AG04449 (cell line): ENCODE results near the gene ENTHD1.
A peak's percentile ranks its signal among the peaks of the same experiment; 100 is the strongest.

Source experiments
- CTCF ChIA-PET: fragments of 350-600 bp; formaldehyde crosslinking; extraction: SDS; loops from one replicate; lab custom pipeline; 2021; ENCODE audit warnings: antibody characterized with exemption; lab: Yijun Ruan, JAX
- POLR2A ChIA-PET: fragments of 400-600, 350-600 bp; formaldehyde crosslinking; extraction: SDS; loops from one replicate; lab custom pipeline; 2020; ENCODE audit warnings: antibody characterized with exemption, inconsistent platforms; lab: Yijun Ruan, JAX
- DNase-seq: peaks from one replicate; pipeline ENCODE4 v3.0.0-alpha.2; 2010; ENCODE audit warnings: low read depth, low spot score
- H3K4me3 ChIP-seq: 2 replicates; pipeline ENCODE4 v1.5.1; 2011; ENCODE audit warnings: low read depth, mild to moderate bottlenecking, control low read depth, low read length
- TF ChIP-seq, protein P1 (sequence below): IDR thresholded peaks from one replicate; pipeline ENCODE4 v1.5.1; 2011; ENCODE audit warnings: mild to moderate bottlenecking, moderate library complexity, low read length, control low read depth, inconsistent platforms; ENCODE audit not compliant: insufficient read depth; ENCODE audit errors: missing control alignments

ENTHD1 gene

DNA sequence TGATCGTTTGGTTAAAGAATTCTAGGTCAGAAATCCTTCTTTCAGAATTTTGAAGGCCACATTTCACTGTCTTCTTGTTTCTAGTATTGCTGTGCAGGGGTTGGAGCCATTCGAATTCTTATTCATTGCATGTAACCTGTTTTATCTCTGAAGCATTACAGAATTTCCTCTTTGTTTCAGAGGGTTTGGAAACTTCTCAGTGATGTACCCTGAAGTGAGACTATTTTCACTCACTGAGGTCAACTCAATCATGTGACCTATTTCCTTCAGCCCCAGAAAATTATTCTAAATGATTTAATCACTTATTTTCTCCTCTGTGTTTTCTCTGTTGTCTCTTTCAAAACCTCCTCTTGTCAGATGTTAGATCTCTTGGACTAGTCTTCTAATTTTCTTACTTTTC lies 147.8 kb downstream of the ENTHD1 start:
- TF ChIP-seq, protein P1, sequence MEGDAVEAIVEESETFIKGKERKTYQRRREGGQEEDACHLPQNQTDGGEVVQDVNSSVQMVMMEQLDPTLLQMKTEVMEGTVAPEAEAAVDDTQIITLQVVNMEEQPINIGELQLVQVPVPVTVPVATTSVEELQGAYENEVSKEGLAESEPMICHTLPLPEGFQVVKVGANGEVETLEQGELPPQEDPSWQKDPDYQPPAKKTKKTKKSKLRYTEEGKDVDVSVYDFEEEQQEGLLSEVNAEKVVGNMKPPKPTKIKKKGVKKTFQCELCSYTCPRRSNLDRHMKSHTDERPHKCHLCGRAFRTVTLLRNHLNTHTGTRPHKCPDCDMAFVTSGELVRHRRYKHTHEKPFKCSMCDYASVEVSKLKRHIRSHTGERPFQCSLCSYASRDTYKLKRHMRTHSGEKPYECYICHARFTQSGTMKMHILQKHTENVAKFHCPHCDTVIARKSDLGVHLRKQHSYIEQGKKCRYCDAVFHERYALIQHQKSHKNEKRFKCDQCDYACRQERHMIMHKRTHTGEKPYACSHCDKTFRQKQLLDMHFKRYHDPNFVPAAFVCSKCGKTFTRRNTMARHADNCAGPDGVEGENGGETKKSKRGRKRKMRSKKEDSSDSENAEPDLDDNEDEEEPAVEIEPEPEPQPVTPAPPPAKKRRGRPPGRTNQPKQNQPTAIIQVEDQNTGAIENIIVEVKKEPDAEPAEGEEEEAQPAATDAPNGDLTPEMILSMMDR = no peak
- POLR2A ChIA-PET = no interaction called here
- H3K4me3 ChIP-seq = no peak overlapping the region
- CTCF ChIA-PET = no interaction called here
- DNase-seq = no peak

DNA sequence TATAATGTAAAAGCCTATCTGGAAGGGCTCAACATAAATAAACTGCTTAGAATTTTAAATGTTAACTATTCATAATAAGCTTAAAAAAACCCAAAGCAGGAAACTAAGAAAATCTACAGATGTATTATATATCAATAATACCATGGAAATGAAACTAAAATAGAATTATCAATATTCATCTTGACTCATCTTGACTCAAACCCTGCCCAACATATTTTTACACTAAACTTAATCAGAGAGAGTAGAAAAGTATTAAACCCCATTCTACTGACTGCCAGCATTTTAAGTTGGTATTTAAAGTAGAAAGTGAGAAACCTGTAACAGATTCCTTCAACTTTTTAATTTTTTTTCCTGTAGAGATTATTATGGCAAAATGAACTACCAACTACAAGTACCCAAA lies 149.2 kb downstream of the ENTHD1 start:
- ChIA-PET POLR2A (no interaction called here), CTCF (no interaction called here)
- no peak overlapping the region for H3K4me3 ChIP-seq
- DNase-seq = no peak
- TF ChIP-seq, protein P1 = no peak

DNA sequence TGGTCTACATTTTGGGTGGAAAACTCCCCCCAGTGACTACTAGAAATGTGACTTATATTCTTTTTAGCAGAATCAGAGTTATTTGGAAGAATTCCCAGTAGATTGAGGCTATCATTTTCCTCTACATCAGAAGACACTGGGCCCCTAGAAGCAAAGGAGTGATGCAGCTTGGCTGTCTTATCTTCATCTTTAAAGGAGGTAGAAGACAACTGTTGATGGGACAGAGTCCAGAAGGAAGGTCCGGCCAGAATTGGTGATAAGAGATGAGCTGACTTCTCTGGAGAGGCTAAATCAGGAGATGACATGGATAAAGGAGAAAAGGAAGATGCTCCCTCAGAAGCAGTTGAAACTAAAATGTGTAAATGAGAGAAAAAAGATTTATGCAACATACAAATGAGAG lies 149.6 kb downstream of the ENTHD1 start:
- no peak overlapping the region for H3K4me3 ChIP-seq
- DNase-seq = no peak
- TF ChIP-seq, protein P1 = no peak
- ChIA-PET CTCF (no interaction called here), POLR2A (no interaction called here)

DNA sequence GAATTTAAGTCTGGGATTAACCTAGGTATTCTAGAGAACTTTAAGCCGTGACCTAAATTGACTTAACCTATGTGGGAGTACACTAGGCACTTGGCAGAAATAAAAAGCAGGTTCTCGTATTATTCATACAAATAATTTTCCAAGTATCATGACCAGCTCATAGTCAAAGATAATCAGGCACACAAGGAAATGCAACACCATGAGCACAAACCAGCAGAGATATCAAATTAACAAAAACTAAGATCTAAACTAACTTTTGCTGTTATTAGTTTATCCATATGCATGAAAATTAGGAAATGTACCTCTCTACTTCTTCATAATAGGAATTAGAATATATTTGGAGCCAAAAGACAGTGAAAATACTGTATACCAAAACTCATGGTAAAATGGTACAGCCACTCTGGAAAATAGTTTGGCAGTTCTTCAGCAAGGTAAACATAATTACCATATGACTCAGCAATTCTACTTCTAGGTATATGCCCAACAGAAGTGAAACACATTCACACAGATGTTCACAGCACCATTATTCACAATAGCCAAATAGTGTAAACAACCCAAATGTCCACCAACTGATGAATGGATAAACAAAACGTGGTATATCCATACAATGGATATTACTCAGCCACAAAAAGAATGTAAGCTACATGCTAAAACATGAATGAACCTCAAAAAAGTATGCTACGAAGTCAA lies 154.1 kb downstream of the ENTHD1 start:
- no peak for DNase-seq
- ChIA-PET CTCF (no interaction called here), POLR2A (no interaction called here)
- TF ChIP-seq, protein P1 = no peak
- H3K4me3 ChIP-seq = no peak overlapping the region

DNA sequence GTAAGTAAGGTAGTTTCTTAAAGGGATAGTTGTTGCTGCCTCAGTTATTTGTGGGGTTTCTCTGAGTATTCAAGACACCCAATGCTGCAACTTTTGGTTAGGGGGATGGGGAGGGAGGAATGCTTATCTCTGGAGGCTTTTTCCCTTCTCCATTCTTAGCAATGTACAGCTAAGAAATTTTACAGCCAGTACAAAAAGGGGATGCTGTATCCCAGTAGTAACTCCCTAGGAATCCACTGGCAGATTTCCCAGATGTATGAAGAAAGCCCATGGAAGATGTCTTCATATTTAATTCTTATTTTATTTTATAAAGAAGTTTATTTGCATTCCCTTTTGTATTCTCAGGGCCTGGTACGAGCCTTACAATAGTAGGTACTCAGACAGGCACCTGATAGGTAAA lies 154.8 kb downstream of the ENTHD1 start:
- TF ChIP-seq, protein P1 = no peak
- ChIA-PET CTCF (no interaction called here), POLR2A (no interaction called here)
- H3K4me3 ChIP-seq = no peak overlapping the region
- DNase-seq = peak; percentile 16

DNA sequence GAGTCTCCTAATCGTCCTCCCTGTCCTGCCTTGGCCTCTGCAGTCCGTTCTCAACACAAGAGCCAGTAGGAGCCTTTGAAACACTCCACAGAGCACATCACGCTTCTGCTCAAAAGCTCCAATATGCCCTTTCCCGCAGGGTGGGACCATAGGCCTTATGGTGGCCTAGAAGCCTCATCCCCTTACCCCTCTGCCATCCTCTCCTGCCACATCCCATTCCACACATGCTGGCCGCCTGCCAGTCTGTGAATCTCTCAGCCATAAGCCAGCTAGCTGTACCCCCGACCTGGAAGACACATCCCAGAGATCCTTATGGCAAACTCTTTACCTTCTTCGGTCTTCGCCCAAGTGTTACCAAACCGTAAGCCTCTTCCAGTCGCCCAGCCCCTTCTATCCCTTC lies 157.8 kb downstream of the ENTHD1 start:
- ChIA-PET CTCF (no interaction called here), POLR2A (no interaction called here)
- DNase-seq = no peak
- TF ChIP-seq, protein P1 = no peak
- H3K4me3 ChIP-seq = no peak overlapping the region
